AG04450 (cell line): Measurements from ENCODE around the gene TCOF1. TPM values are rescaled to one million over a fixed set of nuclear protein-coding genes. Genes with fewer than 3 reads are reported as not detected.

ENCODE experiments used
- CTCF ChIA-PET: fragments of 300-600, 350-600 bp; formaldehyde crosslinking; extraction: SDS; loops from one replicate; lab custom pipeline; 2022; ENCODE audit warnings: antibody characterized with exemption, inconsistent platforms; lab: Charles Lee
- POLR2A ChIA-PET: fragments of 350-600 bp; formaldehyde crosslinking; extraction: SDS; loops from one replicate; lab custom pipeline; 2021; ENCODE audit warnings: antibody characterized with exemption, inconsistent platforms; lab: Yijun Ruan, JAX
- DNase-seq: peaks from one replicate; pipeline ENCODE4 v3.0.0-alpha.2; 2011; ENCODE audit warnings: low read depth, low spot score
- H3K27ac ChIP-seq: one replicate; pipeline ENCODE4 v1.5.1; 2012; ENCODE audit warnings: low read depth, low read length, control low read depth
- H3K27me3 ChIP-seq: one replicate; pipeline ENCODE4 v1.6.0; 2012; ENCODE audit warnings: low read length; ENCODE audit not compliant: control insufficient read depth, insufficient read depth
- H3K4me3 ChIP-seq: 2 replicates; pipeline ENCODE4 v1.5.1; 2011; ENCODE audit warnings: mild to moderate bottlenecking, low read depth, low read length, control low read depth
- H3K9me3 ChIP-seq: 2 replicates; pipeline ENCODE4 v1.5.1; 2012; ENCODE audit warnings: low read length; ENCODE audit not compliant: control insufficient read depth, insufficient read depth
- polyA plus RNA-seq: library from polyadenylated mRNA; depleted of rRNA; stranded (reverse); fragments of >200 nt; gene quantifications from 2 replicates; pipeline ENCODE4 v1.2.3, GENCODE V29; 2011
- TF ChIP-seq, protein P1 (sequence below): IDR thresholded peaks from 2 replicates; pipeline ENCODE4 v1.5.1; 2011; ENCODE audit warnings: low read depth, low read length, control low read depth, inconsistent platforms

The TCOF1 gene
- polyA plus RNA-seq, 1 experiment, result 6.5 TPM

DNA sequence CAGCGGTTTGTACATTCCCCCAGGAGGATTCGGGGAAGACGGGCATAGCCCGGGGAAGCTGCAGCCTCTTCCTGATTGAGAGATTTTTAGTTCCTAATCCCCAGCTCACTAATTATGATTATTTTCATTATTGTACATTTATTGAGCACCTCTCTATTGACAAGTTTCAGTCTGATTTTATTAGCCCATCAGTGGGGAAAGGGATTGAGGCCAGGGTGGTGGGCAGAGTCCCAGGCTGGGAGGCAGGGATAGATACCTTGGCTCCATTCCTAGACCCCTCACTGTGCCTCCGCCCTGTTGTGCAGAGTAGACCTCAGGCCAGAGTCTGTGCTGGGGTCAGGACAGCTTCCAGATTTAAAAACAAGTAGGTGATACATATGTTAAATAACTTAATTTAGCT lies 27.2 kb downstream of the TCOF1 start:
- Histone ChIP-seq H3K9me3 (no peaks in the 10 kb centered on the region), H3K4me3 (no peak overlapping the region), H3K27me3 (no peaks in the 10 kb centered on the region), H3K27ac (no peak overlapping the region)
- ChIA-PET POLR2A (no interaction called here), CTCF (no interaction called here)
- no peak for DNase-seq
- TF ChIP-seq, protein P1, sequence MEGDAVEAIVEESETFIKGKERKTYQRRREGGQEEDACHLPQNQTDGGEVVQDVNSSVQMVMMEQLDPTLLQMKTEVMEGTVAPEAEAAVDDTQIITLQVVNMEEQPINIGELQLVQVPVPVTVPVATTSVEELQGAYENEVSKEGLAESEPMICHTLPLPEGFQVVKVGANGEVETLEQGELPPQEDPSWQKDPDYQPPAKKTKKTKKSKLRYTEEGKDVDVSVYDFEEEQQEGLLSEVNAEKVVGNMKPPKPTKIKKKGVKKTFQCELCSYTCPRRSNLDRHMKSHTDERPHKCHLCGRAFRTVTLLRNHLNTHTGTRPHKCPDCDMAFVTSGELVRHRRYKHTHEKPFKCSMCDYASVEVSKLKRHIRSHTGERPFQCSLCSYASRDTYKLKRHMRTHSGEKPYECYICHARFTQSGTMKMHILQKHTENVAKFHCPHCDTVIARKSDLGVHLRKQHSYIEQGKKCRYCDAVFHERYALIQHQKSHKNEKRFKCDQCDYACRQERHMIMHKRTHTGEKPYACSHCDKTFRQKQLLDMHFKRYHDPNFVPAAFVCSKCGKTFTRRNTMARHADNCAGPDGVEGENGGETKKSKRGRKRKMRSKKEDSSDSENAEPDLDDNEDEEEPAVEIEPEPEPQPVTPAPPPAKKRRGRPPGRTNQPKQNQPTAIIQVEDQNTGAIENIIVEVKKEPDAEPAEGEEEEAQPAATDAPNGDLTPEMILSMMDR, result no peak

DNA sequence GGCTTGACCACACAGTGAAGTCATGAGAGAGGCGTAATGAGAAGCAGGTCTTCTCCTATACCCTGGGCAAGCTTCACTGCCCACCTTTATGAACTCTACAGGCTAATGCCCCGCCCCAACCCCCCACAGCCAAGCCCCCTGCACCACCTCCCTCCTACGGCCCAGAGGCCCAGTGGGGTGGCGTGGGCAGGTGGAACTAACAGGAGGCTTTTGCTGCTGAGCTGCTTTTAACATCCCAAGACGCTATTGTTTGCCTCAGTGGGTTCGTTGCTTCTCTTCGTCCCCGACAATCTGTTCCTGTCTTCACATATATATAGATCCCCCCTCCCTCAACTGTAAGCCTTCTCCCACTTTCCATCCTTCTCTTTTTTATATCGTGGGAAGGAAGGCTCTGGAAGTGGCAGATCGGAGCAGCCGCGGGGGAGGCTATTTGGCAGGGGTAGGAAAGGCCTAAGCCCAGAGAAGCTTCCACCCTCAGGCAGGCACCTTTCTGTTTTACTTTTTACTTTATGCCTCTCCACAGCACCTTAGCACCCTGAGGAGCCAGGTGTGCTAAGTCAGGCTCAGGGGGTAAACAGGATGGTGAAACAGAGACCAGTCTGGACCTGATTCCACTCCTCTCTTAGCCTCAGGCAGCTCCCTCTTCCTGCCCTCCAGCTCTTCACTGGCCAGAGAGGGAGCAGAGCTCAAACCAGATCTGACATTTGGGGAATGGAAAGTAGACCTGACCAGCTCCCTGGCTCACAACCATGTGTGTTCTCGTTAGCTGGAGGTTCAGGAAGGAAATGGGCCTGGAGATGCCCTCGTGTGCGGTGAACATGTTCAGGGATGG lies 28.7 kb downstream of the TCOF1 start:
- TF ChIP-seq, protein P1, result no peak
- no peaks in the 10 kb centered on the region for H3K9me3 ChIP-seq
- no peak overlapping the region for H3K27ac ChIP-seq
- H3K4me3 ChIP-seq, result no peak overlapping the region
- CTCF ChIA-PET, result interaction anchor here (0.6 to 1.0 kb wide), 2 partner anchors 64 to 1028 kb away, joined by 3 to 7 read pairs; partner anchors contain the start of gene PCYOX1L
- DNase-seq, result no peak
- no peaks in the 10 kb centered on the region for H3K27me3 ChIP-seq
- POLR2A ChIA-PET, result no interaction called here

DNA sequence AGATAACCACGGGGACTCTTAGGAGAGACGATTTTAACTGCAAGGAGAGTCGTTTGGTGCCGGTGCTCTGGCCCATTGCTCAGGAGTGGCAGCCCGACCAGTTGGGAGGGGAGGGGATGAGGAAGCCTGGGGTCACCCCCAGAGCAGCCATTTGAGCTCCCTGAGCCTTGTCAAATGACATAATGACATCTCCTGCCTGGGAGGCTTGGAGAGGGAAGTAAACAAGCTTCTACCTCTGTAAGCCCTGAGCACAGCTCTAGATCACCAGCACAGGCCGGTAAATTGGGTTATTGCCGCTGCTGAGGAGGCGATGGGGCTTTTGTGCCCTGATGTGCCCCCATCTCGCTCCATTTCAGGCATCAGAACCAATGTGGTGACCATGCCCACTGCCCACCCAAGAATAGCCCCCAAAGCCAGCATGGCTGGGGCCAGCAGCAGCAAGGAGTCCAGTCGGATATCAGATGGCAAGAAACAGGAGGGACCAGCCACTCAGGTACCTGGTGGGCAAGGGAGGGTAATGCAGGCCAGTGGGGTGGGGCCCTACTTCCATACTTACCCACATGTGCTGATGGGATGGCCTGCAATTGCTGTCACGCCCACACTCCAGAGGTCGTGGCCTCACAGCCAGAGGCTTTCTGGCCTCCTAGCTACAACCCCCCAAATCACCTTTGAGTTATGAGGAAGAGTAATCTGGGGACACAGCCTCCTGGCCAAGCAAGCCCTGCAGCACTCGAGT lies 32.2 kb downstream of the TCOF1 start:
- Histone ChIP-seq H3K27me3 (no peaks in the 10 kb centered on the region), H3K9me3 (no peaks in the 10 kb centered on the region), H3K27ac (no peak overlapping the region), H3K4me3 (no peak overlapping the region)
- ChIA-PET CTCF (interaction anchor here (0.6 kb wide), 1 partner anchor 188 kb away, joined by 3 read pairs; no protein-coding TSS in a partner anchor), POLR2A (no interaction called here)
- TF ChIP-seq, protein P1, result no peak
- no peak for DNase-seq

DNA sequence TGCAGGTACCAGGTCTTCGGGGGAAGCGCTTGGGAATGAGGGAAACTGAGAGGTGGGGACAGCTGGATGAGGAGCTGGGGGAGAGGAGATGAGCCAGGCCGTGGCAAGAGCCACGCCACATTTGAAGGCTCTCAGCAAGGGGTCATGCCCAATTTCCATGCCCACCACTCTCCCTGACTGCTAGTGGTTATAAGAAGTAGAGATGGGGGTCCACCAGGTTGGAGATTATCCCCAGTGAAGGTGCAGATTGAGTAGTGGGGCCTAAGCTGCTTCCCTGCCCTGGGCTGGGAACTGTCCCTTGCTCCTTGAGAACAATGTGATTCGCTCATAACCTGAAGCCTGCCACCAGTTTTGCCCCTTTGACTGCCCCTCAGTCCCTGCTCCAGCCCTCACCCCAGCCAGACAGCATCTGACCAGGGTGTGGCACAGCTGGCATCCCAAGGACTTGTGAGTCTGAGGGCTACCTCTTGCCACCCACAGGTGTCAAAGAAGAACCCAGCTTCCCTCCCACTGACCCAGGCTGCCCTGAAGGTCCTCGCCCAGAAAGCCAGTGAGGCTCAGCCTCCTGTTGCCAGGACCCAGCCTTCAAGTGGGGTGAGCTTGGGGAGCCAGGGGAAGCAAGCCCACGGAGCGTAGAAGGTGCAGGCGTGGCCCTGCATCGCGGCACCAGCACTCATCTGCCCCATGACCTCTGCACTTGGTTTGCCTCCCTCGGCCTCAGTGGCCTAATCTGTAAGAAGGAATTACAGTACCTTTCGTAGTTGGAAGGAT lies 33.8 kb downstream of the TCOF1 start:
- ChIA-PET CTCF (no interaction called here), POLR2A (no interaction called here)
- H3K9me3 ChIP-seq, result no peaks in the 10 kb centered on the region
- H3K27me3 ChIP-seq, result no peaks in the 10 kb centered on the region
- TF ChIP-seq, protein P1, result no peak
- no peak for DNase-seq
- no peak overlapping the region for H3K27ac ChIP-seq
- no peak overlapping the region for H3K4me3 ChIP-seq
